Measurements from ENCODE around the gene MMP20. TPM values are rescaled to one million over a fixed set of nuclear protein-coding genes. Genes with fewer than 3 reads are reported as not detected.

Gene MMP20
- total RNA-seq, 1 experiment from 2014 or later = not detected

- H3K56ac ChIP-seq (ENCODE audit: insufficient read length, low read depth, low read length) = no peak overlapping the region
- no peak overlapping the region for H2BK120ac ChIP-seq (ENCODE audit: low read depth, low read length, poor library complexity, severe bottlenecking)
- H3K9ac ChIP-seq (ENCODE audit: extremely low read depth, insufficient read length, low read length) = no peak overlapping the region
- H3K23ac ChIP-seq (ENCODE audit: insufficient read length, low read depth, low read length) = no peak overlapping the region
- no peaks in the 10 kb centered on the region for H3K27me3 ChIP-seq (ENCODE audit: insufficient read depth, low read length)
- H3K18ac ChIP-seq (ENCODE audit: insufficient read length, low read depth, low read length) = no peak overlapping the region
- no peak overlapping the region for H2AK5ac ChIP-seq (ENCODE audit: insufficient read length, low read length)
- no peak overlapping the region for H2AFZ ChIP-seq (ENCODE audit: low read length)
- H4K8ac ChIP-seq (replicated peaks; ENCODE audit: insufficient read length, low read depth, low read length) = no peak overlapping the region
- no CpG with 5 or more reads among the region's 6 CpGs for WGBS (ENCODE audit: extremely low coverage, insufficient read length, low lambda C conversion rate)
- no peak overlapping the region for H3K14ac ChIP-seq (ENCODE audit: insufficient read depth, low read length)
- no peak overlapping the region for H2BK5ac ChIP-seq (ENCODE audit: insufficient read length, low read length)
- no peak overlapping the region for H2BK15ac ChIP-seq (ENCODE audit: low read depth, low read length)
- no peaks in the 10 kb centered on the region for H3K23me2 ChIP-seq (ENCODE audit: insufficient read length, low read depth, low read length, poor library complexity, severe bottlenecking)
- H3K36me3 Mint-ChIP-seq (ENCODE audit: insufficient read depth in 1 of 3, low read depth in 3 of 3) = no peaks in the 10 kb centered on the region
- H3K4me2 ChIP-seq (ENCODE audit: insufficient read depth, insufficient read length, low read length) = no peak overlapping the region
- H4K91ac ChIP-seq (ENCODE audit: insufficient read length, low read depth, low read length) = no peak overlapping the region
- no peak overlapping the region for H3K4me3 Mint-ChIP-seq
- peaks cover 5 to 8% of the 10 kb centered on the region in 2 experiments; a peak in 2 of 4 replicates for H3K4me1 Mint-ChIP-seq
- H3K79me2 ChIP-seq (ENCODE audit: insufficient read depth, low read length) = no peaks in the 10 kb centered on the region
- no peak for TF ChIP-seq CTCF (conservative IDR thresholded peaks at IDR 0.05)
- H2BK20ac ChIP-seq (ENCODE audit: low read depth, low read length, poor library complexity, severe bottlenecking) = no peak overlapping the region
- no peaks in the 10 kb centered on the region for H3K79me1 ChIP-seq (ENCODE audit: insufficient read depth, low read depth, low read length, poor library complexity, severe bottlenecking)
- H3K9me3 ChIP-seq (ENCODE audit: control insufficient read depth, low read depth, low read length) = no peaks in the 10 kb centered on the region
- no peaks in the 10 kb centered on the region for H3K4me1 ChIP-seq (ENCODE audit: insufficient read depth, low read length)
- no peak overlapping the region for H3K27ac Mint-ChIP-seq
- no peak overlapping the region for H3K27ac ChIP-seq (ENCODE audit: insufficient read length, low read depth, low read length)
- no peak overlapping the region for H3T11ph ChIP-seq (ENCODE audit: low read length)
- no peaks in the 10 kb centered on the region for H3K9me3 Mint-ChIP-seq
- H4K20me1 ChIP-seq (ENCODE audit: control insufficient read depth, insufficient read depth, insufficient read length) = no peaks in the 10 kb centered on the region
- H4K5ac ChIP-seq (ENCODE audit: insufficient read length, low read depth, low read length) = no peak overlapping the region
- no peak overlapping the region for H2BK12ac ChIP-seq (ENCODE audit: insufficient read length, low read depth, low read length)
- H3K4ac ChIP-seq (ENCODE audit: low read depth, low read length) = no peak overlapping the region
- H3K27me3 Mint-ChIP-seq (ENCODE audit: low read depth) = no peaks in the 10 kb centered on the region
- DNase-seq = no peak
Measured at GRCh38 chr11:102633385-102634026, 8.4 kb upstream of the MMP20 start.

All from H9 (cell line).